Brain microvascular endothelial cell (primary cell): ENCODE measurements around the gene TBC1D16.

Experiments
- DNase-seq: peaks from one replicate; pipeline ENCODE4 v3.0.0-alpha.2; 2020
- H3K27ac ChIP-seq: fragments of 250-450 bp; sonication (Bioruptor Pico); 2 replicates; pipeline ENCODE4 v1.5.1; 2020; ENCODE audit warnings: mild to moderate bottlenecking, moderate library complexity
- H3K27me3 ChIP-seq: fragments of 250-450 bp; sonication (Bioruptor Pico); replicated peaks from 2 replicates; pipeline ENCODE4 v1.5.1; 2020; ENCODE audit warnings: mild to moderate bottlenecking
- H3K36me3 ChIP-seq: fragments of 250-450 bp; sonication (Bioruptor Pico); replicated peaks from 2 replicates; pipeline ENCODE4 v1.5.1; 2020; ENCODE audit warnings: mild to moderate bottlenecking
- H3K4me3 ChIP-seq: 2 replicates; pipeline ENCODE4 v1.5.1; 2011; ENCODE audit warnings: low read depth, mild to moderate bottlenecking, control low read depth, low read length, moderate library complexity
- in situ Hi-C: cut with HindIII; loops from 2 replicates; pipeline ENCODE4 v1.10.0; 2017; ENCODE audit warnings: low sequenced_read_pairs, low pct_ligation_motif_present
- TF ChIP-seq, protein P1 (sequence below): IDR thresholded peaks from 2 replicates; pipeline ENCODE4 v1.5.1; 2011; ENCODE audit warnings: low read depth, mild to moderate bottlenecking, moderate library complexity, low read length, control low read depth, inconsistent platforms; ENCODE audit errors: missing control alignments

Gene TBC1D16

DNA sequence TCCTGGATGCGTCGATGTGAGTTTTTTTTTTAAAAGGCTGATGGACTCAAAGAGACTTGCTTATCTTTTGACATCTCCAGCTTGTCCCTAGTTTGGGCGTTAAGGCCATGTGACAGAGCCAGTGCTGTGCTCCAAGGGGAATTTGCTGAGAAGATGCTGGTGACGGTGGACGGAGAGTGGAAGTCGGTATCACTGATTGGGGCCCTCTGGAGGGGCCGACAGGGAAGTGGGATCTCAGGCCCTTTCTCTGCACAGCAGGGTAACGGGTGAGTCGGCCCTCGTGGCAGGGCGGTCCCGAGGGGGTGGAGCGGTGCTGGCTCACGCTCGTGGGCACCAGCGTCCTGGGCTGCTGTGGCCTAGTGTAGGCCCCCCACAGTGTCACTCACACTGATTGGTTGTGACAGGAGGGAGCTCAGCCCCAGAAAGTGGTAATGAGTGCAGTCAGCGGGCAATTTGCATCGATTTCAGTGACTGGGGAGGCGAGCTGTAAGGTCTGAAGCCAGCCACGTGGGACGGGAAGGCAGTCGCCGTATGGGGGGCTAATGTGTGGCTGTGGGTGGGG is 91.3 kb downstream of the TBC1D16 start:
- TF ChIP-seq, protein P1, sequence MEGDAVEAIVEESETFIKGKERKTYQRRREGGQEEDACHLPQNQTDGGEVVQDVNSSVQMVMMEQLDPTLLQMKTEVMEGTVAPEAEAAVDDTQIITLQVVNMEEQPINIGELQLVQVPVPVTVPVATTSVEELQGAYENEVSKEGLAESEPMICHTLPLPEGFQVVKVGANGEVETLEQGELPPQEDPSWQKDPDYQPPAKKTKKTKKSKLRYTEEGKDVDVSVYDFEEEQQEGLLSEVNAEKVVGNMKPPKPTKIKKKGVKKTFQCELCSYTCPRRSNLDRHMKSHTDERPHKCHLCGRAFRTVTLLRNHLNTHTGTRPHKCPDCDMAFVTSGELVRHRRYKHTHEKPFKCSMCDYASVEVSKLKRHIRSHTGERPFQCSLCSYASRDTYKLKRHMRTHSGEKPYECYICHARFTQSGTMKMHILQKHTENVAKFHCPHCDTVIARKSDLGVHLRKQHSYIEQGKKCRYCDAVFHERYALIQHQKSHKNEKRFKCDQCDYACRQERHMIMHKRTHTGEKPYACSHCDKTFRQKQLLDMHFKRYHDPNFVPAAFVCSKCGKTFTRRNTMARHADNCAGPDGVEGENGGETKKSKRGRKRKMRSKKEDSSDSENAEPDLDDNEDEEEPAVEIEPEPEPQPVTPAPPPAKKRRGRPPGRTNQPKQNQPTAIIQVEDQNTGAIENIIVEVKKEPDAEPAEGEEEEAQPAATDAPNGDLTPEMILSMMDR, result no peak
- DNase-seq, result no peak
- H3K27me3 ChIP-seq, result no peaks in the 10 kb centered on the region
- no peak overlapping the region for H3K27ac ChIP-seq
- in situ Hi-C loops, result no loop called here
- peaks cover 22% of the 10 kb centered on the region for H3K36me3 ChIP-seq
- no peak overlapping the region for H3K4me3 ChIP-seq

DNA sequence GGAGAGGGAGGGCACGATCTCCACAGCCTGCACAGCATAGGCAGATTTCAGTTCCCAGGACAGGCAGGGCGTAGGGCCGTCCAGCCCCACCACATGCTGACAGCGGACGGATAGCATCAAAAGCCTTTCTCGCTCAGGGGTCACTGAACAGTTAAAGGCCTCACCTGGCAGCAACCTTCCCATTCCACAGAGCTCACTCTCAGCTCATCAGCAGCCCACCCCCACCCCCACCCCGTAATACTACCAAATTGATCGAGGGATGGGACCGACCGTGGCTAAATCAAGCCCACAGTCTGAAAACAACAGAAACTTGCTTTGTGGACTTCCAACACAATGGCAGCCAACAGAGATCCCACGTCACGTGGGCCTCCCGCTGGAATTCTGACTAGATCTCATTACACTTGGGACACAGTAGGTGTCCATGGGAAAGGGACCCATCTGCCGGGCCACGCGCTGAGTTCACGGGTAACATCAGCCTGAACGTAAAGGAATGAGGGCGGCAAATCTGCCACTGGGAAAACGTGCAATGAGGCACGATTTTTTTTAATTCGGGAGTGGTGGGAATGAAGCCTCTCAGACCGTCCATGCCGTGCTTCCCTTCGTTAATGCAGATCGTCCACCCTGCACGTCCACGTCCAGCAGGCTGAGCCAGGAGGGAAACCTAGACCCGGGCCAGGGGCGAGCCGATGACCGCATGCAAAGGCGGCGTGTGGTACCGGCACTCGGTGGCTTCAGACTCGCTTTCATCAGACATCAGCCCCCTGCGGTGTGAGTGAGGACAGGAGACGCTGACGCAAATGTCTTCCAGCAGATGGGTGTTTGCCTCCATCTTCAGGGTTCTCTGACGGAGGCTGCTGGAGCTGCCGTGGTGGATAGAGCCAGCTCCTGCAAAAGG is 92.1 kb downstream of the TBC1D16 start:
- Histone ChIP-seq H3K4me3 (no peak overlapping the region), H3K27ac (no peak overlapping the region)
- in situ Hi-C loops, result no loop called here

GRCh38 chr17:79942591-79943346 is 92.9 kb downstream of the TBC1D16 start:
- H3K27me3 ChIP-seq, result no peaks in the 10 kb centered on the region
- in situ Hi-C loops, result no loop called here
- peaks cover 14% of the 10 kb centered on the region for H3K36me3 ChIP-seq
- no peak overlapping the region for H3K27ac ChIP-seq
- no peak overlapping the region for H3K4me3 ChIP-seq
- DNase-seq, result no peak
- TF ChIP-seq, protein P1, result no peak

More for the DNA sequence above, 92.1 kb downstream of the TBC1D16 start:
- Histone ChIP-seq H3K27me3 (no peaks in the 10 kb centered on the region), H3K36me3 (peaks cover 17% of the 10 kb centered on the region)
- no peak for DNase-seq
- TF ChIP-seq, protein P1, result no peak

DNA sequence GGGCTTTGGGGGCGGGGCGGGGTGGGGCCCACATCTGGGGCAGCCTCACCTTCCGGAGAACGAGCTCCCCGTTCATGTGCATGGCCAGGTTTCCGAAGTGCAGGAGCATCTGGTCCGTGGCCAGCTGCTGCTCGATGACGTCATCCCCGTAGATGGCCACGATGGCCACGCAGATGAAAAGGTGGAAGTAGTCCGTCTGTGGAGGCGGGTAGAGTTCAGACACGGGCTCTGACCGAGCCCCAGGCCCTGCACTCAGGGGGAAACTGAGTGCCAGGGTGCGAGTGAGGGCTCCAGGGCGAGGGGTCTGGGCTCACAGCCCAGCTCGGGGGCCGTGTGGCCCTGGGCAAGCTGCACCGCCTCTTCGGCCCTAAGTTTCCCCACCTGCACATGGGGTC is 93.7 kb downstream of the TBC1D16 start:
- Histone ChIP-seq H3K27ac (no peak overlapping the region), H3K36me3 (peaks cover 14% of the 10 kb centered on the region), H3K27me3 (no peaks in the 10 kb centered on the region), H3K4me3 (no peak overlapping the region)
- no peak for DNase-seq
- in situ Hi-C loops, result no loop called here
- TF ChIP-seq, protein P1, result no peak

- Histone ChIP-seq H3K4me3 (no peak overlapping the region), H3K36me3 (peaks cover 12% of the 10 kb centered on the region), H3K27ac (no peak overlapping the region), H3K27me3 (no peaks in the 10 kb centered on the region)
- DNase-seq, result no peak
- in situ Hi-C loops, result no loop called here
- TF ChIP-seq, protein P1, result no peak
Observed at GRCh38 chr17:79941088-79942010, 94.3 kb downstream of the TBC1D16 start.
